ELR (cell line): ENCODE measurements around the gene LDLRAD4.
A peak's percentile ranks its signal among the peaks of the same experiment; 100 is the strongest.
"Not testable (repeated sequence)": the region's sequence is repeated elsewhere in the genome, so short reads cannot be mapped to it uniquely, and the experiment has no call there.

Experiments
- DNase-seq: peaks from one replicate; pipeline ENCODE4 v3.0.0-alpha.2; 2015; ENCODE audit warnings: low read depth

Gene LDLRAD4

DNA sequence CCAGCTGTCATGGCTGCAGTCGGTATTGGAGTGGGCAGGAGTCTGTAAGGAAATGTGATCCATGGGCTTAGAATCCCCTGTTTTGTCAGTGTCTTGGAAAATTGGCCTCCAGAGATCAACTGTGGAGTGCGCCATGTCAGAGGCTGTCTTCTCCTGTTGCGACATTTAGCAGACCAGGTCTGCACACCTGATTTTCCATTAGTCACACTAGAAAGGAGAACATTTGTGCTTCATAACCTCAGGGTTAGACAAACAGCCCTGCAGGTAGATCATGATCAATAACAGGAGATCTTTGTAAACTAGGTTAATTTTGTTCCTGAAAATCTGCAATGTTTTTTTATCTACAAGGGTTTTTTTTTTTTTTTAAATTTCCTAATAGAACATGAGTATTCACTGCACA, 28.0 kb downstream of the LDLRAD4 start:
- DNase-seq, result no peak

DNA sequence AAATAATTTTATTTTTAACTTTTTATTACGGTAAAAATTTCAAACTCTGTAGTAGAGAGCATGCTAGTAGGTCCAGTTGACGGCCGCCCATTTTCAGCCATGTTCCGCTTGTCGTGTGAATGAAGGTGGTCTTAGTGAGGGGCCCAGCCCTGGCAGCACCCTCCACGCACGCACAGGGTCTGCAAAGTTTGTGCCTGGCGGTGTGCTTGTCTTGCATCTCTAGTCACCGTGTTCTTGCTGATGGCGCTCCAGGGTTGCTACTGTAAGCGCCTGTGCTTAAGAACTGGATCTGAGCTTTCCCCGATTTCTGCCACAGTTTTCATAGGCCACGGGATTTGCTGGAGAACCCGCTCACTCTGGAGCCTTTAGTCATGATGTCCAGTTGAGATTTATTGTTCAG, 28.9 kb downstream of the LDLRAD4 start:
- DNase-seq, result no peak

DNA sequence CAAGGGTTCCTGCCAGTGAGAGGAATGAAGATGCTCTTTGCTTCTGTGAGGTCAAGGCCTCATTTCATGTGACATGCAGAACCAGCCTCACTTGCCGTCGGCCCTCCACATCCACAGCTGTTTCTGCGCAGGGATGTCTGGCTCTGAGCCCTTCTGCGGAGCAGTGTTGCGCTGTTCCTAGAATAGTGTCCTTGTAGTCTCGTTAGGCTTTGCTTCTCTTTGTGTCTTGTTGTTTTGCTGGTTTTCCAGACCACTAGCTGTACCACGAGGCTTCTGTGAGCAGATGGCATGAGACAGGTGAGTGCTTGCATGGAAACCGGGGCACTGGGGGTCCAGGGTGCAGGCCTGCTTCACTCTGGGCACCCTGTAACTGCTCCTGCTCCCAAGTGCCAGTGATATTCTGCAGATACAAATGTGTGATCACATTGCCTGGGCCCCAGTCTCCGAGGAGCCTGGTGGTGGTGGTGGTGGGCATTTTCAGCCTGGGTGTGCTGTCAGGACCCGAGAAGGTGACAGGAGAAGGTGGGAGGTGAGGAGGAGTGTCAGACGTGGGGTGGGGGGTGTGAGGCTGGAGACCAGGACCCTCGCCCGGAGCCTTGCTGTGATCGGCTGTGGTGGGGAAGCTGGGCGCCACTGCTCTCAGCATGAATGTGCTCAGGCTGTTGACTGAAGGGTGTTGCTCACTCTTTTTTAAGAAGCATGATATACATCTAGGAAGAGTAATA, 34.3 kb downstream of the LDLRAD4 start:
- DNase-seq, result no peak

DNA sequence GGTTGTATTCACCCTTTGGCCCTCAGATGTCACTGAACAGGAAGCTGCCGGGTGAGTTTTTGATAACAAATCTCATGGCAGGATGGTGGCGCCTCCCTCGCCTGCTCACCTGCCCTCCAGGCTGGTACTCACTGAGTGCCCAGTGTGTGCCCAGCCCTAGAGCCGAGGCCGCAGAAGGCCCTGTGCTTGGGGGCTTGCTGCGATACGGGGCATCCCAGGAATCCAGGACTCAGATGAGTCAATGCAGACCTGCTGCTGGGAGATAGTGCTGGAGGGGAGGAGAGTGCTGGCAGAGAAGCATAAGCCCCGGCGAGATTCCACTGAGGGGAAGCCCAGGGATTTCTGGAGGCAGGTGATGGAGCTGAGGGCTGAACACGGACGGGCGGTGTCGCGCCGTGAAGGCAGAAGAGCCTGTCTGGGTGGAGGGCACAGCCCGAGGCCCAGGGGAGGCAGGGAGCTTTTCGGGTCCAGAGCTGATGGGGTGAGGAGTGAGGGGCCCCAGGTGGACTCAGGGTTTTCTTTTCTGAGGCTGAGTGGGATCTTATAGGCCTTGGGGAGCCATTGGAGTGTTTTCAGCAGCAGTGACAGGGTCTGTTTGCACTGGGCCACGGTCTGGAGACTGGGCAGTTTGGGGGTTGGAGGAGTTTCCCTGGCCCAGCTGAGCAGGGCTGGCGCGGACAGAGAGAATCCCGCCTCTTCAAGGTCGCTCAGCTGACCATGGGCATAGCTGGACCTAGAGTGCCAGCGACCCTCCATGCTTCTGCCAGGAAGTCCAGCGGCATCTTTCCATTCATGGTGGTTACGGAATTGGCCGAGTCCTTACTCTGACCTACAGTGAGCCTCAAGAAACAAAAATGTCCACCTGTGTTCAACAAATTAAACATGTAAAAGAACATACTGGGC, 35.5 kb downstream of the LDLRAD4 start:
- no peak for DNase-seq

DNA sequence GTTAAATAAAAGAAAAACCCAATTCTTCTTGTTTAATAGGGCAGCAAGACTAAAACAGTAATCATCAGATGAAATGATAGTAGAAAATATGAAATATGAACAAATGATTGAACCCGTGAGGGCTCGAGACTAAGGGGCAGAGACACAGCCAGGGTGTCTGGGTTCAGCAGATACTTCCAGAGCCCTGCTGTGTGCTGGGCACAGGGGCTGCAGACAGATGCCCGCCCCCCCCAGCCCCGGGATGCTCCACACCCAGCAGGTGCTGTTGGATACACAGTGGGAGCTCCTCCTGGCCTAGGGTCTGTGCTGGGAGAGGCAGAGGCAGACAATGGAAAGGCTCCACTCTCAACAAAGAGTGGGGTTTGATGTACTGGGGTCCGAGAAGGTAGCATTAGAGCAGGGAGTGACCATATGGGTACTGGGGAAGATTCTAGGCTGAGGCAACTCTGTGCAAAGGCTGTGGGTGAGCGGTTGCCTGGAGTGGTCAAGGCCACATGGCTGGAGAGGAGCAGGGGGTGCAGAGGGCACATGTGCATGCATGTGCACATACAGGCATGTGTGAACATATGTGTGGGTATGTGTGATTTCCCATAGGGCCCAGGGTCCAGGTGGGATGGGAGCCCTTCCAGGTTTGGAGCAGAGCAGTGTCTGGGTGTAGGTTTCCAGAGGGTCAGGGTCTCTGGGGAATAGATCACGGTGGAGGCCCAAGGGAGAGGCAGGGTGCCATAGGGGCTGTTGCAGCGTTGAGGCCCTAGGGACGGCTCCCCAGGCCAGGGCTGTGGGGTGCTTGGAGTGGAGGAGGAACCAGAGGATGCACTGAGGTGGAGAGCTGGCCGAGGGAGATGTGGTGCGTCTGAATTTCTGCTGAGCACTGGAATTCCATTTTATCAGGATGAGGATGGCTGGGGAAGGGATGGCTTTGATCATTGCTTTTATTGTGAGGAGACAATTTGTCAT, 36.7 kb downstream of the LDLRAD4 start:
- DNase-seq, result no peak

DNA sequence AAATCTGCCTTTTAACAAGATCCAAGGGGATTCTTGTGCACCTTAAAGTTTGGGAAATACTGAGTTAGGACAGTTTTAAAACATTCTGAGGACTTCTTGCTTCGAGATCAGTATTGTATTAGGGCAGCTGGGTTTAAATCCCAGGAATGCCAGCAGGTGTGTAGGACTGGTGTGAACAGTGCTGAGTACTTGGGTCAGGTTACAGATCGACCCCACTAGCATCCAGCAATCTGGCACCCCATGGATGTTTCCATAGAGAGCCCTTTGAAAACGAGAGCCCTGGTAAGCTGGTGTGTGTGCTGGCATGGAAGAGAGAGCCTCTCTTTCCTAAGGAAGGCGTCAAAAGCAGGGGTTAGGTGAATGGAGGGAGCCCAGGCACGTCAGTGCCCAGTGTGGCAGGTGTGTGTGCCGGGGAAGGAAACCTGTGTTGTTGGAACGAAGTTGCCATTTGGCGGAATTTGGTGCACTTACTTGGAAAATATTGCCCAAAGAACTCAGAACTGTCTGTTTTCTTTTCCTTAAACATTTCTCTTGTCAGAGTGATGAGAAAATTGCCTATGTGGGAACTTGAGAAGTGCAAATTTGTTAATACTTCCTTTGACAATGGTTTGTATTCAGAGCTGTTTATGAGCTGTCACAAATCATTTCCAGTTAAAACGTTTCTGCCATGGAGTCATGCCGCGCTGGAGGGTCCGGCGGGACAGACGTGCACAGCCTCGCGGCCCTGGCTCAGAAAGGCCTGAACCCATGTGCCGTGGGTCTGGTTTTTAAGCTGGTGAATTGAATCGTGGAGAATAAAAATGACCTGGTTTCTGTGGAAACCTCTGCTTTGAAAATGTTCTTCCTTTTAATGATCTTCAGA, 38.1 kb downstream of the LDLRAD4 start:
- no peak for DNase-seq

DNA sequence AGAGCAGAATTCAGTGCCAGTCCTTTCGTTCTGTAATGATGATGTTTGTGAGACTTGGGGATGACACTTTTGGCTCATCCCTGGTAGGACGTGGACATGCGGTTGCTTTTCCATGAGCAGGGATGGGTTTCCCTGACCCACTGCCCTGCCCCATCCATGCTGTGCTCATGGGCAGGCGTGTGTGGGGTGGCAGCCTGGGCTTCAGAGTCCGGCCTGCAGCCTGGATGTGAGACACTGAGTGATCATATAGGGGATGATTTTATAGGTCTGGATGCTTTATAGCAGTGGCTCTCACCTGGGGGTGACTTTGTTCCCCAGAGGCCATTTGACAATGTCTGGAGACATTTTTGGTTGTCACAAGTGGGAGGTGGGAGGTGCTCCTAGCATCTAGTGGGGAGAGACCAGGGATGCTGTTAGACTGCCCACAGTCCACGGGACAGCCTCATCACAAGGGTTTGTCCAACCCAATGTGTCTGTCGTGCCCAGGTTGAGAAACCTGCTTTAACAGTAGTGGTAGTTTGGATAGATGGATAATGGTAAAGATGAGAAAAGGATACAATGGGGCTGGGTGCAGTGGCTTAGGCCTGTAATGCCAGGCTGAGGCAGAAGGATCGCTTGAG, 38.9 kb downstream of the LDLRAD4 start:
- DNase-seq, result no peak

DNA sequence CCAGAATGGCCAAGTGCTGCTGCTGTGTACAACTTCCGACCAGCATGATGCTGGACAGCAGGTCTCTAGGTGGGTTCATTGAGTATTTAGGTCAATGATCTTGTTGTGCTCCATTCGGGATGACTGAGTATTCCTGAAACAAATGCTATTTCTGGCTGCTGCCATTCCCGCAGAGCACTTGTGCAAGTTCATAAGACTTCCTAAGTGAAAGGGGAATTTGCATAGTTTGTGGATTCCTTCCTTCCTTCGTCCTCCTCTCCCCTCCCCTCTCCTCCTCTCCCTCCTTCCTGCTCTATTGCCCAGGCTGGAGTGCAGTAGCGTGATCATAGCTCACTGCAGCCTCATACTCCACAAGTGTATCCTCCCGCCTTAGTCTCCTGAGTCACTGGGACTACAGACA, 40.4 kb downstream of the LDLRAD4 start:
- no peak for DNase-seq

DNA sequence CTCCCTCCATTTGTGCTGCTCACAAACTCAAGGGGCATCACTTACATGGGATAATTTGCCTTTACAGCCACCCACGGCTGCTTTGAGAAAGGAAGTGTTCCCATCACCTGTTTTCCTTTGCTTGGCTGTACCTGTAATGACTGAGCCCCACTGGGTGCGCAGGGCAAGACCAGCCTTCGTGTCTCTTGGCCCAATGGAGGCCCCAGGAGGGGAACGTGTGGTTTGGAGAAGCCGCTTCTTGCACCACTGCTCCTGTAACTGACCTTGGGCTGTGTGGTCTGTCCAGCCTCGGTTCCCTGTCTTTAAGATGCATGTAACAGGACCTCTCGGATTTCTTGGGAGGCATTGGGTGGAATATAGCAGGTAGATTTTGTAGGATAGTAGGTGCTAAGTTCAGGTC, 41.1 kb downstream of the LDLRAD4 start:
- DNase-seq, result no peak

DNA sequence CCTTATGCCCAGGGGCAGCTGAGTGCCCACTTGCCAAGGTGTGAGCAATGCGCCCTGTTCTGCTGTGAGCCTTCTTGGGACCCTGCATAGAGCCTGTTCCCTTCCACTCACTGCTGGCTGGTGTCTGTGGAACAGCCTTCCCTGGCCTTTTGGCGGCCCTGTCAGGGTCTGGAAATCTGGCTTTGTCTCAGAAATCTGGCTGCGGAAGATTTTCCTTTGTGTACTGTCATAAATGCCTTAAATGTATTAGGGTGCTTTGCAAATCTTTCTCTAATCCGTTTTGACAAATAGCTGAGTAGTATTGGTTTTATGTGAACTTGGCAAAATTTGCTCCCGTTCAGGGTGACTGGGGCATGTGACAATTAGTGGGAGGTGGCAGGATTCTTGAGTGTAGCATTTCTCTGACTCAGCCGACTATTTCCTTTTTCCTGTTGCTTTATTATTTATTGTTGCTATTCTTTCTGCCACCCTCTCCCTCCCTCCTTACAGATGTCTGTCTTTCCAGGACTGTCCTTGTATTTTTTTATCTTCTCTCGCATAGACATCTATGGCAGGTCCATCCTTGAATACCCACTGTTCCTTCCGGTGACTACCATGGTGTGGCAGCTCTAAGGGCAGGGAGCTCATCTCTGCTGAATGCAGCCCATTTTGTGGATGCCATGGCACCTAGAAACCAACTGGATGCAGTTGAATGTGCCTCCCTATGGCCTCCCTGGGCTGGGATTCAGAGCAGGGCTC, 41.8 kb downstream of the LDLRAD4 start:
- no peak for DNase-seq

DNA sequence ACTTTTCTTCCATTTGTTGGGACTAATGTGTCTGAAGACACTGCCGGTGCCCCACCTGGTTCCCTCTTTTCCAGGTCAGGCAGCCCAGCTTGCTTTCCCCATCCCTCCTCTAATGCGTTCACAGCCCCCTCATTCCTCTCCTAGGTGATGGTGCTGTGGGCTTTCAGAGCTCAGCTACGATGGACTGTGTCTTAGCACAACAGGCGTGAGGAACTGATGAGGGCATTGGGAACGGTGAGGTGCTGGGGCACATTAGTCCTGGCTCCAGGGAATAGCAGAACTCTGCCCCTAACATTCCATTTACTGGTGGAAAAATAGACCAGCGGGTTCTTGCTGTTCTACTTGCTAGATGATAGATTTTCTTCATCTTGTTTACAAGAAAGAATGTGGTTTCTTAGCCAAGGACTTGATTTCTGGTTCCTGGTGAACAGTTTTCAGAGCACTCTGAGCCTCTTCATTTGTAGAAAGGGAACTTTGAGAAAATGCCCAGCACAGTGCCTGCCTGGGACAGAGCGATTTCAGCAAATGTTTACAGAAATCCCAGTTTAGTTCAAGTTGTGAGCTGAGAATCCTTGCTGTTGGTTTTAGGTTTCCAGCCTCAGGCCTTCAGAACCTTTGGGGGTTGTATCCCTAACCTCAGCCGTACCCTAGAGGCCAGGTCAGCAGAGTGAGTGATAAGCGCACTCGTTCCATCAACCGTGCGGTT, 42.5 kb downstream of the LDLRAD4 start:
- DNase-seq, result peak; percentile 1

DNA sequence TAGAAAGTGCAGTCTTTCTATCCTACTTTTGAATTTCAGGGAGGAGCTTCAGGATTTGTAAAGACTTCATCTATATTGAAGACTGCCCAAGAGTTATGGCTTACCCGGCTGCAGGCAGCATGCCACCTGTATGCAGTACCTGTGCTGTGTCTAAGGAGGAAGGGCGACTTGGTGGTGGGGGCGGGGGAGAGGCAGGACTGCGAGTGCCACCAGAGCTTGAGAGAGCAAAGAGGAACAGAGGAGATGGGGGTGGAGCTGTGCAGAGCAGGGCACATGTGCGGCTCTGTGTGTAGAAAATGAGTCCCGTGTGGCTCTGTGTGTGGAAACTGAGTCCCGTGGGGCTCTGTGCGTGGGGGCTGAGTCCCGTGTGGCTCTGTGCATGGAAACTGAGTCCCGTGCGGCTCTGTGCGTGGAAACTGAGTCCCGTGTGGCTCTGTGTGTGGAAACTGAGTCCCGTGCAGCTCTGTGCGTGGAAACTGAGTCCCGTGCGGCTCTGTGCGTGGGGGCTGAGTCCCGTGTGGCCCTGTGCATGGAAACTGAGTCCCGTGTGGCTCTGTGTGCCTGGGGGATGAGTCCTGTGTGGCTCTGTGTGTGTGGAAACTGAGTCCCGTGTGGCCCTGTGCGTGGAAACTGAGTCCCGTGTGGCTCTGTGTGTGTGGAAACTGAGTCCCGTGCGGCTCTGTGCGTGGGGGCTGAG, 43.2 kb downstream of the LDLRAD4 start:
- DNase-seq, result no peak

DNA sequence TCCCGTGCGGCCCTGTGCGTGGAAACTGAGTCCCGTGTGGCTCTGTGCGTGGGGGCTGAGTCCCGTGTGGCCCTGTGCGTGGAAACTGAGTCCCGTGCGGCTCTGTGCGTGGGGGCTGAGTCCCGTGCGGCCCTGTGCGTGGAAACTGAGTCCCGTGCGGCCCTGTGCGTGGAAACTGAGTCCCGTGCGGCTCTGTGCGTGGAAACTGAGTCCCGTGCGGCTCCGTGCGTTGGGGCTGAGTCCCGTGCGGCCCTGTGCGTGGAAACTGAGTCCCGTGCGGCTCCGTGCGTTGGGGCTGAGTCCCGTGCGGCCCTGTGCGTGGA, 43.8 kb downstream of the LDLRAD4 start:
- DNase-seq, result not testable (repeated sequence)

DNA sequence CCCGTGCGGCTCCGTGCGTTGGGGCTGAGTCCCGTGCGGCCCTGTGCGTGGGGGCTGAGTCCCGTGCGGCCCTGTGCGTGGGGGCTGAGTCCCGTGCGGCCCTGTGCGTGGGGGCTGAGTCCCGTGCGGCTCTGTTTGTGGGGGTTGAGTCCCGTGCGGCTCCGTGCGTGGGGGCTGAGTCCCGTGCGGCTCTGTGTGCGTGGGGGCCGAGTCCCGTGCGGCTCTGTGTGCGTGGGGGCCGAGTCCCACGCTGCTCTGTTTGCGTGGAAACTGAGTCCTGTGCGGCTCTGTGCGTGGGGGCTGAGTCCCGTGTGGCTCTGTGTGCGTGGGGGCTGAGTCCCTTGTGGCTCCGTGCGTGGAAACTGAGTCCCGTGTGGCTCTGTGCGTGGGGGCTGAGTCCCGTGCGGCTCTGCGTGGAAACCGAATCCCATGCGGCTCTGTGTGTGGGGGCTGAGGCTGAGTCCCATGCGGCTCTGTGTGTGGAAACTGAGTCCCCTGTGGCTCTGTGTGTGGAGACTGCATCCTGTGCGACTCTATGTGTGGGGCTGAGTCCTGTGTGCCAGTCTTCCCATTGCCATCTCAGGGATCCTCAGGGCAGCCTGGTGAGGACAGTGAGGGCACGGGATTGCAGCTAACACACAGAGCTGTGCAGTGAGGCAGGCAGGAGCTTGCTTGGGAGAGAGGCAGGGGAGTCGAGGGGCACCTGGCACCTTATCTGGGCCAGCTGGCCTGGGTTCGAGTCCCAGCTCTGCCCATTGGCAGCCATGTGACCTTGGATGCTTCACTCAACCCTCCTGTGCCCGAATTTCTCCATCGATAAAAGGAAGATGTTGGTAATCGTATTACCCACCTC, 44.5 kb downstream of the LDLRAD4 start:
- DNase-seq, result no peak

DNA sequence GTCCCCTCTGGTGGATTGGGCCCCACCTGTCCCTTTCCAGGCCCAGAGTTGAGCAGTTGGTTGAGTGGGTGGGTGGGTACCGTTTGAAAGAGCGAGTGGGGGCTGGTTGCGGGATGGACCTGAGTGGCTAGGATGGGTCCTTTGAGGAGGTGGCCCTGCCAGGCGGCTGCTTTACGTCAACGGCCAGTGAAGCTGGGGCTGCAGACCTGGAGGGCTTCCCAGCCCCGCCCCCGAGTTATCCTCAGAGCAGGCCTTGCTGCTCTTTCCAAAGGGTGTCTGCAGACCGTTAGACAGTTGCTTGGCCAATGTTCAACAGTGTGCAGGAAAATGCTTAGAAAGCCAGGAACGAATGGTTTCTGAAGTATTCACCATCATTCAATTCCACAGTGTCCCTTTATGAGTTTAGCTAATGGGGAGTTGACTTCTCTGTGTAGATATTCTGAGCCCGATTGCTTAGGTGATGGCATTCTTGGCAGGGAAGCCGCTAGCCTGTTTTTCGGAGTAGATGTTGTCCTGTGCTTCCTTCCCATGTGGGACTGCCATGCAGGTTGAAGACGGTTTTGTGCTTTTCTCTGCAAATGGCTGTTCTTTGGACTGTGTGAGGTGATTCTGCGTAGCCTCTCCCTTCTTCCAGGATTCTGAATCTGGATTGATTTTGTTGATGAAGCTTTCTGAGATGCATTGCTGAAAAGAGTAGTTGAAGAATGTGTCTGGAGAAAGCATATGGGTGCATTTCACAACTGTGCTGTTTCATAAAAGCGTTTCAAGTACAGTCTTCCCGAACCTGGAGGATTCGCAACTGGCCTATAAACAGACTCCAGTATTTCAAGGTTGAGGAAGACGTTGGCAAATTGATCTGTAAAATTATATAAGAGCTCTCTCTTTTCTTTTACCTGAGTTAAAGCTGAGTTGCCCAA, 45.8 kb downstream of the LDLRAD4 start:
- DNase-seq, result no peak

DNA sequence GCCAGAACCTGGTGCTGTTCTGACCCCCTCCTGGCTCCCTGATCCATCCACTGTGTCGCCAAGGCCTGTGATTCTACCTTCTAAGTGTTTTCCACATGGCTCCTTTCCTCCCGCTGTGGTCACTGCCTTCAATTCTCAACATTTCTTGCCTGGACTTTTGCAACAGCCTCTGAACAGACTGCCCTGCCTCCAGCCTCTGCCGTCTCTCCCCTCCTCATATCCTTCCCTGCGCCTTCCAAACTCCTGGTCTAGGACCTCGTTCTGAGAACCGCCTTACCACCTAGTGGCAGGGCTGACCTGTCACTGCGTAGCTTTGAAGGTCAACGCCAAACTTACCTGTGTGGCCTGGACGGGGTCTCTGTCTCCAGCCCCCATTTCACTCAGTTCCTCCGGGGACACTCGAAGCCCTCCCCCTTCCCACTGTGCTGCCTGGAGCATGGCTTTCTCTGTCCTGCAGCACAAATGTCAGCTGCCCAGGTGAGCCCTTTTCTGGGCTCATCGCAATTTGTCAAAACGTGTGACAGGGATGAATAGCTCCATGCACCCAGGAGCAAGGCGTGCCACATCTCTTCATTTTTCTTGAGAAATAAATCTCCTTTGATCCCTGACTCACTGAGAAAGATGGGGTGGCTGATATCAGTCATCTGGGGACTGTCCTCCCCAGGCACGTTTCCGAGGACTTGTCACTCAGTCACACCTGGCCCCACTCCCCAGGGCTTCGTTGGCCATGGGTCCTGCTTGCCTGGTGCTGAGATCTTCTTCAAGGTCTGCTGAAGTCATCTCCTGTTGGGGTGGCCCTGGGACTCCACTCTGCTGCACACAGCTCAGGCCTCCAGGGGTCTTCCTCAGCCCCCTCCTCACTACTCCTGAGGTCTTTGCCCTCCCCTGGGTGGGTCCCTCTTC, 46.7 kb downstream of the LDLRAD4 start:
- DNase-seq, result no peak
